Measurements from ENCODE around the gene CCDC92.
A peak's percentile ranks its signal among the peaks of the same experiment; 100 is the strongest.

CCDC92 gene

GRCh38 chr12:124002021-124002644, 29.5 kb upstream of the CCDC92 start:
- DNase-seq (ENCODE audit: low spot score): no peak

GRCh38 chr12:124001343-124001742, 28.7 kb upstream of the CCDC92 start:
- no peak for DNase-seq (ENCODE audit: low spot score)

DNA sequence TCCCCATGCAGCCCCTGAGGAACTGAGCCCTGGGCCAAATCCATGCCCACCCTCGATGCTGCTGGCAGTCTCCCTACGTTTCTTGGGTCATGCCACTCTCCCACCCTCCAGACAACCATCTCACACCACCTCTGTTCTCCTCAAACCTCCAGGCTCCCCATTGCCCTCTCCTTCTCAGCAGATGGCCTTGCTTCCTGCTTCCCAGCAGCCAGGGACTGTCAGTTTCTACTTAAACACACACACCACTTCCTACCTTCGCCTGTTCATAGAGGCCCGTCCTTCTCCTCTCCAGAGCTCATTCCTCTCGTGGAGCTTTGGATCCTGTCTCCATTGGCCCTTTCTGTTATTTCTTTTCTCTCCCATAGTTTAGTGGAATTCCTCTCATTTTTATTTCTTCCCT, 27.5 kb upstream of the CCDC92 start:
- no peak for DNase-seq (ENCODE audit: low spot score)

DNA sequence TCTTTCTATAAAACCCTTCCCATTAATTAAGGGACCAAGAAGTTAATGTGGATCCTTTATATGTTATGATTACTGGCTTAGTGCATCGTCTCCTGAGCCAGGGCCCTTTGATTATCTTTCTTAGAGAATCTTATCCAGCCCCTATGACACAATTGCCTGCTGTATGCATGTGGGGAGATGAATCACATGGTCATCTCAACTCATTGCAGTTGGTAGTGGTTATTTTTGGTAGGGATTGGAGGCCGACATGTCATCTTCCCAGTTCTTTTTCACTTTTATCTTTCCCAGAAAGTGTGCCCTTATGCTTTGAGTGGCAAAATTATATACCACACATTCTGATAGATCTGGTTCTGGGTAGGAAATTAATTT, 26.3 kb upstream of the CCDC92 start:
- DNase-seq (ENCODE audit: low spot score): no peak

GRCh38 chr12:123998344-123998990, 25.8 kb upstream of the CCDC92 start:
- DNase-seq (ENCODE audit: low spot score): no peak

- DNase-seq (ENCODE audit: low spot score): no peak
Measured at GRCh38 chr12:123997908-123998307, 25.3 kb upstream of the CCDC92 start.

DNA sequence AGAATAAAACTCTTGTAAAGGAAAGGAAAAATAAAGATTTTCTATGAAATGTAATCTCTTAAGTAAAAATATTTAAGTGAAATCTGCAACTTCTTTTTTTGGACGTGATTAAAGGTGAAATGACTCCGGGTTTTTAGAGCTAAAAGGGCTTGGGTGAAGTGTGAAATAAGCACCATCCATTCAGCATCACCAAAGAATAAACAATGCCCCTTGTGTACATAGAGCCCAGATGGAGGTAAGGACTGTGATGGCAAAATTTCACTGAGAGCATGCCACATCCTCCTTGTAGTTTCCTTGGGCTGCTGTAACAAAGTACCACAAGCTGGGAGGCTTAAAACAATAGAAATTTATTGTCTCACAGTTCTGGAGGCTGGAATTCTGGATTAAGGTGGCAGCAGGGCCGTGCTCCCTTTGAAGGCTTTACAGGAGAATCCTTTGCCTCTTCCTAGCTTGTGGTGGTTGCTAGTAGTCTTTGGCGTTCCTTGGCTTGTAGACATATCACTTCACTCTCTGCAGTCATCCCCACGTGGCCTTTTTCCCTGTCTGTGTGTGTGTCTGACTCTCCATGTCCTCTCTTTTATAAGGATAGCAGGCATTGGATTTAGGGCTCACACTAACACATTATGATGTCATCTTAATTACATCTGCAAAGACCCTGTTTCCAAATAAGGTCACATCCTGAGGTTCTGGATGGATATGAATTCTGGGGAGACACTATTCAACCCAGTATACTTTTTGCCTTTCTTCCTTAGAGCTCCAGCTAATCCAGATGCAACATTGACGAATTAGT, 24.6 kb upstream of the CCDC92 start:
- no peak for DNase-seq (ENCODE audit: low spot score)

GRCh38 chr12:123996581-123996980, 23.9 kb upstream of the CCDC92 start:
- DNase-seq (ENCODE audit: low spot score): no peak

DNA sequence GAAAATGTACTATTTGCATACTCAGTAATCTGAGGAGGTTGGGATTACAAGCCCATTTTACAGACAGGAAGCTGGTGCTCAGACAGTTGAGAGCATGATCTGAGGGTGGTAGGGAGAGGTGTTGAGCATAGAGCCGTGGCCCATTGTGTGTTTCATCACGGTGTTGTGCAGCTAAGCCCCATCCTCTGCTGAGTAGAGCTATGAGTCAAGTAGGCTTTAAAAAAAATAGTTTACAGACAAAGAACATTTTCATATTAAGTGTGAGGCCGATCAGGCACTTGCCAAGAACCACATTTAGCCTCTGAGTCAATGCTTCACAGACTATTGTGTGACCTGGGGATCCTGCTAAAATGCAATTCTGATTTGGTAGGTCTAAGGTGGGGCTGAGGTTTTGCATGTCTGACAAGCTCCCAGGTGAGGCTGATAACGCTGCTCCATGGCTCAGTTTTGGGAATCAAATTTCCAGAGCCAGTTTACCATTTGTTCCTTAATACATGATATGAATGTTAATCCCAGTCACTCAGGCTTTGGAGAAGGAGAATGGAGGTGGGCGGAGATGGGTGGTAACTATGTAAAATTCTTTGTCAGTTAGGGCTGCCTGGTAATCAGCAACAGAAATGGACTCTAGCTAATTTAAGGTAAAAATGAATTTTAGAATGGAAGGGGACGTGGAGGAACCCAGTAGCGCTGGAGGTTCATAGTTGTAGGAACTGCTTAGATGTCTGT, 22.6 kb upstream of the CCDC92 start:
- DNase-seq (ENCODE audit: low spot score): peak; percentile 20

DNA sequence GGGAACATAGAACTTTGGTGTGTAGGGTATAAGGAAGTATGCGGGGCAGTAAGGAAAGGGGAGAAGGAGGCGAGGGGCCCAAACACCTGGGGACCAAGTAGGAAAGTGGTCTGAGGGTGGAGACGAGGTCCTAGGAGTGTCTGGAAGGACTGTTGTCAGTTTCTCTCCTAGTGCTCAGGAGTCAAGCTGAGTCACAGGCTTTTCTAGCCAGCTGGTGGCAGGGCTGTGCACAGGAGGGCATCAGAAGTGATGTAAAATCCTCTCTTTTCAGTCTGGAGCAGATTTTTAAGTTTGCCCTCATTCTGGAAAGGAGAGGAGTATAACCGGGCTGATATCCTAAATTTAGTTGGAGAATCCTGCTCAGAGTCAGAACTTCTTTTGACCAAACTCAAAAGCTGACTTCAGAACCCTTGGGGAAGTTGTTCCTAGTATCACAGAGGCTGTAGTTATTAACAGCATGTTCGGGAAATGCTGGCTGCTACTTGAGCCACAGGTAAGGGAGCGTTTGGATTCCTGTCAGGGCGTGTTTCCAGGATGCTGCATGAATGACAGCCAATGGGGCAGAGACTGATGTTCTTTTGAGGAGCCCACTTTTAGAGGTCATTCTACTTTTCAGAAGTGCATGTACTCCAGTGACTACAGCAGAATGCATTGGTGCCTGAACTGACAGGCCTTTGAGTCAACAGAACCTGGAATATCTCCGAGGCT, 19.6 kb upstream of the CCDC92 start:
- no peak for DNase-seq (ENCODE audit: low spot score)

DNA sequence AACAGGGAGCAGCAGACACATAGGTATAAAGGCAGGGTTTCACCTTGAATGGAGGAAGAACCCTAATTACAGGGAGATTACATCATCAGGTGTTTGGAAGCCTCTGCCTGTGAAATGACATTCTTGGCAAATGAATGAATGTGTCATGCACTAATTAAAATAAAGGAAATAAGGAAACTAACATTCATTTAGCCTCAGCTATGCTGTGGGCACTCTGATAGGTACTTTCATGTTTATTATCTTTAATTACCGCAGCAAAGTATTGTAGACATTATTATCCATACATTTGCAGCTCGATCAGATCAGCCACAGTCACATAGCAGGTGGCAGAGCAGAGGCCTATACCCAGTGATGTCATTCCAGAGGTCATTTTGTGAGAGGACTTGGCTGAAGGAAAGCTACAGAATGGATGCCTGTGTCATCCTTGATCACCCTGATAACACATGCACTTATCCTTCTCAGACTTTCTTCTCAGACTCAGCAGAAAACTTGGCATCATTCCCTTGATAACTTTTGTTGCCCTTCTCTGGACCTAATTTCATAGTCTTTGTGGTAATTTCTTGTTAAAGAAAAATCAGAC, 18.8 kb upstream of the CCDC92 start:
- DNase-seq (ENCODE audit: low spot score): no peak

- no peak for DNase-seq (ENCODE audit: low spot score)
Measured at GRCh38 chr12:123990511-123990910, 17.9 kb upstream of the CCDC92 start.

DNA sequence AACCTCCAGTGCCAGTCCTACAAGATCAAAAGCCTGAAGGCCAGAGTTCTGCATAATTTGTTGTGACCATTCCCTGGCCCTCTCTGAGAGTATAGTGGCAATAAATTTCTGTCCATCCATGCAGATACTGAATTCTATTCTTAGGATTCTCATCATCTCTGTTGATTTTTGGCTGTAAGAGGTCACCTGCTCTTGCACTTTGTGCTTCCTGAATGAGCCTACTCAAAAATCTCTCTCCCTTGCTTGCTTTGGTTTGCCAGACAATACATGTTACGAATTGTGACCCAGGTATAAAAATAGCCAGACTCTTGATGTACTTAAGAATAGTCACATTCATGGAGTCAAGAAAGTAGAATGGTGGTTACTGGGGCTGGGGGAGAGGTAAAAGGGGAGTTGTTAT, 17.1 kb upstream of the CCDC92 start:
- DNase-seq (ENCODE audit: low spot score): no peak

DNA sequence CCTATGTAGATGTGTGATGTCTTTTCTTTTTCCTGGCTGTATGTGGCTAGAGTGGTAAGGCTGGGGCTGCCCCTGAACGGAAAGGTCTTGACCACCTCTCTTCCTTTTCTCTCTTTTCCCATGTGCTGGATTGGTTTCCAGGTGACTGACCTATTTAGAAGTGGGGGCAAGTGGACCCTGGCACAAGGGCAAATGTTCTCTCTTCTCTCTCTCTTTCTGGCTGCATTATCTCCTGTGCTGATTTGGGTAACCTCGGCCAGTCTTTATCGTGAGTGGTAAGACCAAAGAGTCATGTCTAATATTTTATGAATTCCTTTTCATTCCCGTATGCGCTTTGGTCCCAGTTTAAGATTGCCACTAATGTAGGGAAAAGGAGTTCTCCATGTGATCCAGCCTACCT, 16.5 kb upstream of the CCDC92 start:
- DNase-seq (ENCODE audit: low spot score): no peak

DNA sequence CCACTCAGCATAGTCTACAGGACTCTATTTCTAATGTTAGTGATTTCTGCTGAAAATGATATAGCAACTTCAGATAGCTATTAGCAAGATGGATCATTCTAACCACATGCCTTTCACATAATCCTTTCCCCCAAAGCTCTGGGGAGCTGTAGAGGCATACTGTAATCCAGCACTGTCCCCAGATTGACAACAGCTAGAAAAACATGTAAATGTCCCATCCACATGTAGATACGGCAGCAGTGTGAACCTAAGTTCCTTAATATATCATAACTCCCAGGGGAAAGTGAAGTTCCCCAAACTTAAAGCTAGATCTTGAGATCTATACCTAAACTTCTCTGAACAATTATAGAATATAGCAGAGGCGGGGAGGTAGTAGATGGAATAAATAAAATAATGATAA, 14.4 kb upstream of the CCDC92 start:
- DNase-seq (ENCODE audit: low spot score): no peak

DNA sequence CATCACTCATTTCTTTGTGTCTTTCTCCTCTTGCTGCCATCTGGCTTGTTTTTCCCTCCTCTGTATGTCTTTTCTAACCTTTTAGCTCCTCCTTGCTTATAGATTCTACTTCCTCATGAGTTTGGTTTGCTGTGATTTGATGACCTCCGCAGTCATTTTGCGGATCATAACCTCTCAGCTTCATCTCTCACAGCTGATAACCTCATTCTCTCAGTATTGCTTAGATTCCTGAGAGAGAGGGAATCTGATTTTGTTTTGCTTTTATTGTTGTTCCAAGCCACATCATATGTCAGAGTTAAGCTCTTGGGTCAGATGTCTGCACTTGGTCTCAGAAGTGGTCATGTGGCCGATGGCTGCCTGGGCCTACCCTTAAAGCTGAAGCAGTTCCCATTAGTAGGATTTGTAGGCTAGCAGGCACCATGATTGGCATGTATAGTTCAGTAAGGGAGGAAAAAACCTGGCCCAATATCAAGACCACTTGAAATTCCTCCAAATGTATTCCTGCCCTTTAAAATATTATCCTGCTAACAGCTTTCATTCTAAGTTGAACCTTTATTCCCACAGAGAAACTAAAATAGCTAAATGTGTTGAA, 13.8 kb upstream of the CCDC92 start:
- no peak for DNase-seq (ENCODE audit: low spot score)

GRCh38 chr12:123984903-123985302, 12.3 kb upstream of the CCDC92 start:
- DNase-seq (ENCODE audit: low spot score): no peak

- peak; percentile 74 for DNase-seq (ENCODE audit: low spot score)
Measured at GRCh38 chr12:123983822-123984485, 11.3 kb upstream of the CCDC92 start.

DNA sequence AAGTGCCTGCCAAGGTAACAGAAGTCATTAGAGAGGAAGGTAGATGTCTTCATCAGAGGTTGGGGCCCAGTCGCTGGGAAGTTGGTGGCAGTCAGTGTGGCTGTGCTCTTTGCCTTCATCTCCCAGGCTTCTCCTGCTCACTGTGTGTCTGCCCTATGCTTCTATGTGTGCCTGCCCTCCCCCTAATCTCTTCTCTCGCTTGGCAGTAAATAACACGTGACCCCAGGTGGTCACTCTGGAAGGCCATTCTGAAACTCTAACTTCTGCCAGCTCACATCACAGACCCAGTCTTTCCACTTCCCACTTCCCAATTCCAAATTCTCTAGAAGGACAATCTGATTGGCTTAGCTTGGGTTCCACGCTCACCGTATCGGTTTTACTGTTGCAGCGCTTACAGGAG, 9.6 kb upstream of the CCDC92 start:
- no peak for DNase-seq (ENCODE audit: low spot score)

- no peak for DNase-seq (ENCODE audit: low spot score)
Measured at GRCh38 chr12:123979566-123979965, 6.9 kb upstream of the CCDC92 start.
